HG02970 (cell line): Measurements from ENCODE around the gene CEP85.
"Not testable (repeated sequence)": the region's sequence is repeated elsewhere in the genome, so short reads cannot be mapped to it uniquely, and the experiment has no call there.

ENCODE experiments used
- ATAC-seq: cut with Tn5 transposase; IDR thresholded peaks from one replicate; pipeline ENCODE4 v1.9.1; 2021; ENCODE audit warnings: mild to moderate bottlenecking, moderate library complexity, moderate number of reproducible peaks; ENCODE audit not compliant: unreplicated experiment, low FRiP score

The CEP85 gene

DNA sequence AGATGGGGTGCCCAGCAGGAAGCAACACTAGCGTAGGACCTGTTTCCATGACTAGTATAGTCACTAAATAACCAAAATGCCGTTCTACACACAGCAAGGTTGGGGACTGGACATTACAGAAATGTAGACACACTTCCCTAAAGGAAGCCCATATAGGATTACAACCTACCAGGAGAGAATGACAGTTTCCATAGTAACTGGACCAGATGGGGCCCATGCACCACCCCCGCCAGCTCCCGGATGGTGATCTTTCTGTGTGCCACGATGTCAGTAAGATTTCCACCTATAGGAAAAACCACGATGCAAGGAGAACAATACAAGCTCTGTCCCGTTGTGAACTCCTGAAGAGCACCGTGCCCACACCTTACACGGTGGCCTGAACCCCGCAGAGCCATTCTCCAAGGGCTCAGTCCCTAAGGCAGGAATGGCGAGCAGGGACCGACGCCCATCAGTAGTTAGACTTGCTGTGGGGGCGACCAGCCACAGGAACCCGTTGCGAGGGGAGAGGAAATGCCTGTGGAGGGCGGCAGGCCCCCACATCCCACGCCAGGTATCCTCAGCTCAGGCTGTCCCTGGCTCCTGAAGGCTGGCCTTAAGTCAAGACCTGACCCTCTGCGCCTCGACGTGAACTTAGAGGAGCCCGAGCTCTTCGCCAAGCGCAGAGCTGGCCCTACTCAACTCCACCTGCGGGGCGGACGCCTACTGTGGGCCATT lies 13.6 kb upstream of the CEP85 start:
- no peak for ATAC-seq

DNA sequence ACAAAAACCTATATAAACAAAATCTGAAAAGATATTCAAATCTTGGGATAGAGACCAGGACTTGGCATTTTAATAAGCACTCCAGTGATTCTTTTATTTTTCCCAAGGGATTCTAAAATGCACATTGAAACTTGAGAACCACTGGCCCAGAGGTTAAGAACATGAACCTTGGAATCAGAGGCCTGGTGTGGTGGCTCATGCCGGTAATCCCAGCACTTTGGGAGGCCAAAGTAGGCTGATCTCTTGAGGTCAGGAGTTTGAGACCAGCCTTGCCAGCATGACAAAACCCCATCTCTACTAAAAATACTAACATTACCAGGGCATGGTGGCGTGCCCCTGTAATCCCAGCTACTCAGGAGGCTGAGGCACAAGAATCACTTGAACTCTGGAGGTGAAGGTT lies 12.9 kb upstream of the CEP85 start:
- ATAC-seq: no peak

DNA sequence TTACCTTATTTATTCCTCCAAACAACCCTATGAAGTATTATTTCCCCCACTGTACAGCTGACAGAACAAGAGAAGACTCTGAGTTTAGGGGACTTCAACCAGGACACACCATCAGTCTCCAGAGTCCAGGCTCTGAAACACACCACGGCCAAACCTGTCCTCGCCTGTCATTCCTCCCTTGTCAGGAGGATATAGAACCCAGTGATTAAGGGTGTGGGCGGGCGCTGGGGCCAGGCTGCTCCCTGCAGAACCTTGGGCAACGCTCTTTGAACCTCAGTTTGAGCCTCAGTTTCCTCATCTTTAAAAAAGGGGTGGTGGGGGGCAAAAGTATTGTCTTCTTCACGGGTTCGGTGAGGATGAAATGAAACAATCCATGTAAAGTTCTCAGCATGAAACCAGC lies 9.4 kb upstream of the CEP85 start:
- ATAC-seq: no peak

DNA sequence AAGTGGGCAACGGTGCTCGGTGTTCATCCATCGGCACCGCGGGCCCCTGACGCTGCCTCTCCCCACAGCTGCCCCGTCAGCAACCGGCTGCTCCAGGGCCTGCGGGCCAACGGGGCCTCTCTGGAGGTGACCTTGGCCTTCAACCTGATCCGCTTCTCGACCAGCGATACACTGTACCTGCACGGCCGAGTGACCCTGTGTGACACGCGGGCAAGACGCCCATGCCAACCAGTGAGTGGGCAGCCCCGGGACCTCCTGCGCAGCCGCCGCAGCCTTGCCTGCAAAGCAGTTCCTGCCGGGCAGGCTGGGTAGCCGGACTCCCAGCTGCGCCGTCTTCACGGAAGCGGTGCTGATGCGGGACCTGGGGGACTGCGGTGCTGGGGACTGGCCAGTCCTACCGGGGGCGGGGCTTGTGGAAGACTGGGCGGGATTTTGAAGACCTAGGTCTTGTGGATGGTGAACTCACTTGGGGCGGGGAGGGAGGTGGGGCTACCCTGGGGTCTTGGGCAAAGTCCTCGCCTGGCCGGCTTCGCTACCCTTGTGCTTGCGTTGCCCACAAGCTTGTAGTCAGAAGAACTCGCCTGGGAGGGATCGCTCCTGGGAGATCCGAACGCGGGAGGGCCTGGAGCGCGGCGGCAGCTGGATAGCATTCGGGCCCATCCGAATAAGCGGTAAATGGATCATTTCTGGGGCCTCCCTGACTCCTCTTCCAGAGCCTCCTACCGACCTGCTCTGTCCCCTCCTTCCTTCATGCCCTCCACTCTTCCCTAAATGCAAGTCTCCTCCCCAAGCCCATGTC lies 8.8 kb upstream of the CEP85 start:
- ATAC-seq: no peak

DNA sequence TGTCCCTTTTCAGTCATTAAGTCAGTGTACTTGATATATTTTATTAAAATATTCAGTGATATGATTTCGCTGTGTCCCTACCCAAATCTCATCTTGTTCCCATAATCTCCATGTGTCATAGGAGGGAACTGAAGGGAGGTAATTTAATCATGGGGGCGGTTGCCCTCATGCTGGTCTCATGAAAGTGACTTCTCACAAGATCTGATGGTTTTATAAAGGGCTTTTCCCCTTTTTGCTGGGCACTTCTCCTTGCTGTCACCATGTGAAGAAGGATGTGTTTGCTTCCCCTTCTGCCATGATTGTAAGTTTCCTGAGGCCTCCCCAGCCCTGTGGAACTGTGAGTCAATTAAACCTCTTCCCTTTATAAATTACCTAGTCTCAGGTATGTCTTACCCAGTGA lies 3.3 kb upstream of the CEP85 start:
- not testable (repeated sequence) for ATAC-seq

DNA sequence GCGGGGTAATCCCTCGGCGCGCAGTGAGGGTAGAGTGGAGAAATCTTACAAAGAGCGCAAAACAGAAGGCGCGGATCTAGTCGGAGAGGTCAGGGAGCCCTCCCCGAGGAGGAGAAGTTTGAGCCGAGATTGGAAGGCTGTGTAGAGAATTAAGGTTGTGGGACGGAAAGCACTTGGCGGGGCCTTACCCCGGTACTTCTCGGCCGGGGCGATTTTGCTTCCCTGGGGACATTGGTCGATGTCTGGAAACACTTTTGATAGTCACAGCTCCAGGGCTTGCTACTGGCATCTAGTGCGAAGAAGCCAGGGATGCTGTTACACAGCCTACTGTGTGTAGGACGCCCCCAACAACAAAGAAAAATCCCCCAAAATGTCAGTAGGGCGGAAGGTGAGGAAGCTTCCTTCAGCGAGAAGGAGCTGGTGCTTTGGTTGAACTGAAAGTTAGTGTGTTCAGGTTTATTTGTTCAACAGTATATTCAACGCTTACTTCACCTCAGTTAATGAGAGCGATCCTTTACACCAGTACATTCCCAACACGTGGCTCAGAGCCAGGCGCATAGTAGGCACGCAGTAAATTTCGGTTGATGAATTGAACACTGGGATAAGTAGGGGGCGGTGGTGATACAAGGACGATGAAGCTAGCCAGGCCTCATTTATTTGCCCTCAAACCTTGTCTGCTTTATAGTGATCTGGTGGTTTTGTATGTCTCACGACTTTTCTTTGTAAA lies 807 bp downstream of the CEP85 start:
- ATAC-seq: no peak

DNA sequence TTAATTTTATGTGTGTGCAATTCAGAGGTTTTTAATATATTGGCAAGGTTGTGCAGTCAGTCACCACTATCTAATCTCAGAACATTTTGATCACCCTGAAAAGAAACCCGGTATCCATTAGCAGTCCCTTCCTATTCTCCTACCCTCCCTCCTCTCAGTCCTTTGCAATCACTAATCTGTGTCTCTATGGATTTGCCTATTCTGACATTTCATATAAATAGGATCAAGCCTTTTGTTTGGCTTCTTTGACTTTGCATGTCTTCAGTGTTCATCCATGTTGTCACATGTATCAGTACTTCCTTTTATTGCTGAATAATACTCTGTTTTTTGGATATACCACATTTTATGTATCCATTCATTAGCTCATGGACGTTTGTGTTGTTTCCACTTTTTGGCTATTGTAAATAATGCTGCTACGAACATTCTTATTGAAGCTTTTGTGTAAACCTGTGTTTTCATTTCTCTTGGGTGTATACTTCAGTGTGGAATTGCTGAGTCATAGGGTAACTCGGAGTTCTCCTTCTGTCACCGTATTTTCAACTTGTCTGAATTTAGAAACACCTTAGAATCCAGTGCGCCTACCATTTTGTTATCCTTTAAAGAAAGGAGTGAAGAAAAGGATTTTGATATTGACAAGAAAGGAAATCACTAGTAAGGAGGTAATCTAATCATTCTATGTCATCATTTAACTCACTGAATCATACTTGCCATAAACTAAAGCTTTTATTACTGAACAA lies 3.4 kb downstream of the CEP85 start:
- ATAC-seq: no peak

DNA sequence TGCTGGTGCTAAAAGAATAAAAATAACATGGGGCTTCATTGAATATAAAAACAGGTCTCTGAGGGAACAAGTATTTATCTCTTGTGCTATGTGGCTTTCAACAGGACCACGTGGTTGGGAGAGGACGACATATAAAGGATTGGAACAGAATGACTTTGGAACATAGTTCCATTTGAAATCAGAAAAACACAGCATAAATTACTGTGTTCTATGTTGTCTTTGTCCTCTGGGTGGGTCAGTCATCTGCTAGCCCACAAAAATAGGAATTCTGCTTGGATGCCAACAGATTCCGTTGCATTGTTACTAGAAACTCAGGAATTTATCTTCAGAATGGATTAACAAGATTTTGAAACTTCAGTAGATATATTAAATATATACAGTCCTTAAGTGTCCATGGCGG lies 5.9 kb downstream of the CEP85 start:
- ATAC-seq: no peak

DNA sequence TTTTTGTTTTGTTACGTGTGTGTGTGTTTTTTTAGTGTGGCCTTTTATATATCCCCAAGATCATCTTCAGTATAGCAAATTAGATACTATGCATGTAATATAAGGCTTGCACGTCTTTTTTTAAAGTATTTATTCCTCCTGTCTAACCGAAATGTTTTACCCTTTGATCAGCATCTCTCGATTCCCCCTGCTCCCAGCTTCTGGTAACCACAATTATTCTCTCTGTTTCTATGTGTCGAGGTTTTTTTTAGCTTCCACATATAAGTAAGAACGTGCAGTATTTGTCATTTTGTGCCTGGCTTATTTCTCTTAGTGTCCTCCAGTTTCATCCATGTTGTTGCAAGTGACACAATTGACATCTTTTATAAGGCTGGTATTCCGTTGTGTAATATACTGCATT lies 18.7 kb downstream of the CEP85 start:
- no peak for ATAC-seq

DNA sequence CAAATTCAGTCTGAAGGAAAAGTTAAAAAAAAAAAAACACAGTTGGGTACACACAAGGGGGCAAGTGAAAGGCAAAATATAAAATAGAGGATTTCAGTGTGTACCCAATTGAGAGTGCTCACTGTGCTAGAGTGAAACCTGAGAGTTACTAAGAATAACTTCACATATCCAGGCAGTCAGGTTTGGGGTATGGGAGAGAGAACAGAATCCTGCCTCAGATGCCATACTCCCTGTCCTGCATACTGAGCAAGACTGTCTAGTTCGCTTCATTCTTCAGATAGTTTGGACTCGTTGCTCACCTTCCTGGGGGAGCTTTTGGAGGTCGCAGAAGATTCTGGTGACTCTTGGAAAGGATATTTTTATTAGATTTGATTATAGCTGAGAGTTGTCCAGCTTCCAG lies 20.4 kb downstream of the CEP85 start:
- no peak for ATAC-seq

DNA sequence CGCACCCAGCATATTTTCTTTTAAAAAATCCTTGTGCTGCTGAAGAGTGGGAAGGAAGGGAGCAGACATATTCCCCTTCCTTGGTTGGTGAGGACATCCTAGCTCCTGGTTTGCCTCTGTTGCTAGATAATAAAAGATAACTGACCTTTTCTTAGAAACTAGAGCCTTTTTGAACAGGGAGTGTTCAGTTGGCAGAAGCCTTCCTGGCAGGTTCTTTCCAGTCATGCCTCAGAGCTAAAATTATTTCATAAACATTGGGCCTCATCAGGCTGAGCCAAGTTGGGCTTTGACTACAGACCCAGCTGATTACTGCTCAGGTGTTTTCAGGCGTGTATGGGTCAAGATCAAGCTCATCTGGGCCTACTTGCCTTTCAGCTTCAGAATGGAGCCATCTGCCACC lies 23.2 kb downstream of the CEP85 start:
- ATAC-seq: no peak

DNA sequence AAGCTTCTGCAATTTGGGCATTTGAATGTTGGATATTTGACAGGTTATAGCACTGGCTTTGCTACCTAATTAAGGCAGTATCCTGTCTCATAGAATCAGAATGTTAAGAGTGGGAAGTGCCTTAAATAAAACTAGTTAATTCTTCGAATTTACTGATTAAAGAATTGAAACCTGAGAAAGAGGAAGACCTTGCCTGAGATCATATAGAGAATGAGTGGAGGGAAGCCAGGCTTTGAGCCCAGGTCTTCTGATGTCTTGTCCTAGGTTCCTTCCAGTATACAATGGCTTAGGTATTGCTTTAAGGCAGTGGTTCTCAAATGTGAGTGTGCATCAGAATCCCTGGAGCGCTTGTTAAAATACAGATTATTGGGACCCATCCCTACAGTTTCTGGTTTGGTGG lies 25.0 kb downstream of the CEP85 start:
- ATAC-seq: no peak

DNA sequence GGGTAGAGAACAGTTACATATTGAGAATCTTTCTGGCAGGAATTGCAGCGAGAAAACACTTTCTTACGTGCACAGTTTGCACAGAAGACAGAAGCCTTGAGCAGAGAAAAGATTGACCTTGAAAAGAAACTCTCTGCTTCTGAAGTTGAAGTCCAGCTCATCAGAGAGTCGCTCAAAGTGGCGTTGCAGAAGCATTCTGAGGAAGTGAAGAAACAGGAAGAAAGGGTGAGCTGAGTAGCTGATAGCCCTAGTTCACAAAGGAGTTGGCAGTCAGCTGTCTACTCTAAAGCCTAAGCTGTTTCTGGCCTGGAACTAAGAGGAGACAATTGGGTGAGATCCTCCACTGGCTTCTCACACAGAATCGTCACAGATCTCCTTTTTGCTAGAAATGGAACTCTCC lies 25.6 kb downstream of the CEP85 start:
- ATAC-seq: no peak

DNA sequence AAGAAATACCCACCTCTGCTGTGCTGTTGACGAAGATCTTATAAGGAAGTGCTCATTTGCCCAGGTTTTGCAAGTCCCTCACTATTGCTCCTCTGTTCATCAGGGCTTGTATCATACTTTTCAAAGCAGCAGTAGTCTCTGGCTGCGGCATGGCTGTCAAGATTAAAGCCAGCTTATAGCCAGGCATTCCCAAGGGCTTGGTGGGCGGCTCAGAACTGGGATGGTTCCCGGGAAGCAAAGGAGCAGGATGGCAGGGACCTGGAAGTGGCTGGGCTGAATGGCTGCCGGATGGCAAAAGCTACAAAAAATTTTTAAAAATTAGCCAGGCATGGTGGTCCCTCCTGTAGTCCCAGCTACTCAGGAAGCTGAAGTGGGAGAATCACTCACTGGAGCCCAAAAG lies 29.2 kb downstream of the CEP85 start:
- no peak for ATAC-seq

DNA sequence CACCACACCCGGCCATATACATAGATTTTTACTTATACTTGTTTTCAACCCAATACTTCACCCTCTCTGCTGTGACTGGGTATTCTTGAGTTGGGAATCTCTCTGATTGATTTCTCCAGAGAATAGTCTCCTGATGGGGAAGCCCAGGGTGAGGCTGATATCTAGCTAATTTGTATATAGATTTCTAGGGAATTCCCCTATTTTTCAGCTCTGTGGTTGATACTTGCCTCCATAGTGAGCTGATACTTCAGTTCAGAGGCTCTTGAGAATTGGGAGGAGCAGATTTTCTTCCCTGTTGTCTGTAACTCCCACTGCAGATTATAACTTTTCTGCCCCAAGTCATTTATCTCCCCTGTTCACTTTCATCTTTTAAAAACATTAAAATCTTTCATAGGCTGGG lies 31.4 kb downstream of the CEP85 start:
- no peak for ATAC-seq

DNA sequence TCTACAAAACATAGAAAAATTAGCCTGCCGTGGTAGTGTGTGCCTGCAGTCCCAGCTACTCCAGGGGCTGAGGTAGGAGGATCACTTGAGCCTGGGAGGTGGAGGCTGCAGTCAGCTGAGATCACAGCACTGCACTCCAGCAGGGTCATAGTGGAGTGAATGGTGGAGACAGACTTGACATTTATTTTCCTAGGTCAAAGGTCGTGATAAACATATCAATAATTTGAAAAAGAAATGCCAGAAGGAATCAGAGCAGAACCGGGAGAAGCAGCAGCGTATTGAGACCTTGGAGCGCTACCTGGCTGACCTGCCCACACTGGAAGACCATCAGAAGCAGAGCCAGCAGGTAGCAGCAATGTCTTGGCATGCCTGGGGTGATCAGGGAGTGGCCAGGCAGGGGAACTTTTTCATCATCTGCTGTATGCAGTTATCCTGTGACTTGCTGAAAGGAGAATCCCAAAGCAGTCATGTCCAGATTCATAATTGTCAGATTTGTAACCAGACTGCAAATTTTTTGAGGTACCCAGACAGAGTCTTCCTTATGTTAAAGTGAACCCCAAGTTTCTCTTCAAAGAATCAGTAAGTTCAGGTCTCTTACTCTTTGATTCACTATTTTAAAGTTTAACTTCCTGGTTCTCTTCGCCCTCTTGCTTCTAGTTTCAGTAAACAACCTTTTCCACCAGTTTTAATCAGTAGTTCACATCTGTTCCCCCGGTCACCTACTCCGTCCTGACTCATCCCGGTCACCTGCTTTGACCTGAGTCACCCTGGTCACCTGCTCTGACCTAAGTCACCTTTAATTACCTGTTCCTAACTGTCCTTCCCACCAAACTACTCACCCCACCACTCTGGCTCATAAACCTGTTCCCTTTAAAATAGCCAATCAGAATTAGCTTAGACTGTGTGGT lies 34.5 kb downstream of the CEP85 start:
- no peak for ATAC-seq

DNA sequence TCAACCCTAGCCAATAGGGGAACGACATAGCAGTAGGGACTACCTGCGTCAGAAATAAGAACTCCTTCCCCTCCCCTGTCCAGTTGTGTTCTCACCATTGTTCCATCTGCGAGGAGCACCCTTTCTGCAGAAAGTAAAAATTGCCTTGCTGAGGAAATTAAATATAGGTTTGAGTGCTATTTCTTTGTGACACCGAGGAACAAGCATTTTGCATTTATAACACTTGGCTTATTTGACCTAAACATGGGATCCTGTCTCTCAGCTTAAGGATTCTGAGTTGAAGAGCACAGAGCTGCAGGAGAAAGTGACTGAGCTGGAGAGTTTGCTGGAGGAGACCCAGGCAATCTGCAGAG lies 35.2 kb downstream of the CEP85 start:
- no peak for ATAC-seq

DNA sequence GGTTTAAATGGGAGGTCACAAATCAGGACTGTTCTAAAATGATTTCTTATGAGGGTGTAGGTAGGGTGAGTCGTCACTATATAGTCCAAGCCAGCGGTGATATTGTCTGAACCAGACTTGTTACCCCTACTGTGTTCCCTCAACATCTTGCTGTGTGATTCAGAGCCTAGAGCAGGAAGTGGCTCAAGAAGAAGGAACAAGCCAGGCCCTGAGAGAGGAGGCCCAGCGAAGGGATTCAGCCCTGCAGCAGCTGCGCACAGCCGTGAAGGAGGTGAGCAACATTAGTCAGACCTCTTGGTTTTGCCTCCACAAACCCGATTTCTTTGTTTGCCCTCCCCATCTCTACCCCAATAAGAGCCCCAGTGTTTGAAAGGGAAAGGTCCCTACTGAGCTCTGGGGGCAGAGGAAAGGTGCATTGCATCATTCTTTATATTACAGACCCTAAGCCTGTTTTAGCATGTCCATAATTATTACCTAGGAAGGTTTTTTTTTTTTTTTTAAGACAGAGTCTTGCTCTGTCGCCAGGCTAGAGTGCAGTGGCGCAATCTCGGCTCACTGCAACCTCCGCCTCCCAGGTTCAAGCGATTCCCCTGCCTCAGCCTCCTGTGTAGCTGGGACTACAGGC lies 40.9 kb downstream of the CEP85 start:
- ATAC-seq: no peak

DNA sequence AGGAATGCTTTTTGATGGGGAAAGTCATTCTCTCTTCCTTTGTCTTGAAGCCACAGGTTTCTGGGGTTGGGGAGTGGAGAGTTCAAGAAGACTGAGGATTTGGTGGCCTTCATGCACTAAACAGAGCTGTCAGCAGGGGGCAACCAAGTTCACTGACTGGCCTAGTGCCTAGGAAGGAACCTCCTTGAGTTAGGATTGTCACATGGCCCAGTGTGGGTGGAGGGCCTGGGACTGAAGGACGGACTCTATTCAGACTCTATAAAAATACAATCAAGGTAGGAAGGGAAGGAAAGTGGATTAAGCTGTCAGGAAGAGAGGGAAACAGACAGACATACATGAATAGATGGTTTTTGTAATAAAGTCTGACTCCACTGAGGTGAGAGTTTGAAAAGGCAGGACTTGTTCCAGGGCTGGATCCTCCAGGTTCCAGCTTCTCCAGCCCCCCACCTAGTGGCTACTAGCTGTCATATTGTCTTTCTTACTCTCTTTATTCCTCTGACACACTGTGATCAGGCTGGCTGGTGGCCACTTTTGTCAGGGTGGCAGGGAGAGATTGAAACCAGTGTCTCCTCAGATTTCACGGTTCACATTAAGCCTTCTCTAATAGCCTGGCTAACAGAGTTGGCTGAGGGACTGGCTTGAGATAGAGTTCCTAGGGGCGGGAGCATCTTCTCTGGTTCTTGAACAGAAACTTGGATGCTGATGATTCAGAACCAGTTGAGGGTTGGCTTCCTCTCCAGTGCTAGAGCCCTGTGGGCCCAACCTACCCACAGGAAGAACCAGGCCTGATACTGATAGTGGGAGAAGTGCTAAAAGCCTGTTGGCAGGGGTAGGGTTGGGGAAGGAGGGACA lies 41.8 kb downstream of the CEP85 start:
- ATAC-seq: no peak
